GM12892 (cell line): ENCODE measurements around the gene ZNF488.

Source experiments
- DNase-seq: peaks from one replicate; pipeline ENCODE4 v3.0.0; 2011; ENCODE audit not compliant: insufficient read length
- FAIRE-seq: peaks from 2 replicates; lab custom pipeline; 2011; peaks lifted over from hg19 to GRCh38; lab: Jason Lieb, UNC
- POLR2A ChIP-seq: IDR thresholded peaks from 2 replicates; pipeline ENCODE4 v1.6.1; 2011; ENCODE audit warnings: low read depth, low read length, control low read depth
- POLR2AphosphoS5 ChIP-seq: IDR thresholded peaks from 2 replicates; pipeline ENCODE4 v1.6.1; 2011; ENCODE audit warnings: low read depth, low read length, control low read depth
- TAF1 ChIP-seq: IDR thresholded peaks from 2 replicates; pipeline ENCODE4 v1.6.1; 2011; ENCODE audit warnings: low read depth, mild to moderate bottlenecking, control low read depth, low read length, borderline replicate concordance

The ZNF488 gene

GRCh38 chr10:47368431-47369180, 15.5 kb downstream of the ZNF488 start:
- DNase-seq (no peak), FAIRE-seq (no peak)
- no peak for TF ChIP-seq POLR2A
- no peak for TF ChIP-seq TAF1
- no peak for TF ChIP-seq POLR2AphosphoS5

GRCh38 chr10:47367646-47368045, 16.4 kb downstream of the ZNF488 start:
- DNase-seq (no peak), FAIRE-seq (no peak)
- TF ChIP-seq POLR2A (no peak), TAF1 (no peak), POLR2AphosphoS5 (no peak)

- no peak for FAIRE-seq
- TF ChIP-seq POLR2A = no peak
- no peak for TF ChIP-seq TAF1
- no peak for TF ChIP-seq POLR2AphosphoS5
- DNase-seq = no peak
Observed at GRCh38 chr10:47366731-47367460, 17.2 kb downstream of the ZNF488 start.

GRCh38 chr10:47366181-47366631, 17.9 kb downstream of the ZNF488 start:
- FAIRE-seq (no peak), DNase-seq (no peak)
- TF ChIP-seq POLR2A (no peak), TAF1 (no peak), POLR2AphosphoS5 (no peak)

- TF ChIP-seq POLR2A (no peak), TAF1 (no peak)
- DNase-seq (no peak), FAIRE-seq (no peak)
Observed at GRCh38 chr10:47365431-47366180, 18.5 kb downstream of the ZNF488 start.

- FAIRE-seq (no peak), DNase-seq (no peak)
- TF ChIP-seq POLR2A = no peak
- TF ChIP-seq TAF1 = no peak
- no peak for TF ChIP-seq POLR2AphosphoS5
Observed at GRCh38 chr10:47364911-47365310, 19.2 kb downstream of the ZNF488 start.

GRCh38 chr10:47364366-47364765, 19.7 kb downstream of the ZNF488 start:
- FAIRE-seq (no peak), DNase-seq (no peak)
- TF ChIP-seq TAF1 = no peak
- TF ChIP-seq POLR2A = no peak
- TF ChIP-seq POLR2AphosphoS5 = no peak

- no peak for FAIRE-seq
- TF ChIP-seq POLR2A = no peak
- TF ChIP-seq TAF1 = no peak
- no peak for TF ChIP-seq POLR2AphosphoS5
- no peak for DNase-seq
Observed at GRCh38 chr10:47363781-47364180, 20.3 kb downstream of the ZNF488 start.

- TF ChIP-seq POLR2AphosphoS5 (no peak), POLR2A (no peak), TAF1 (no peak)
- no peak for DNase-seq
- FAIRE-seq = no peak
Observed at GRCh38 chr10:47362199-47362598, 21.9 kb downstream of the ZNF488 start.

GRCh38 chr10:47361293-47361692, 22.8 kb downstream of the ZNF488 start:
- FAIRE-seq = no peak
- TF ChIP-seq POLR2AphosphoS5 (no peak), POLR2A (no peak), TAF1 (no peak)
- no peak for DNase-seq

GRCh38 chr10:47360419-47361040, 23.6 kb downstream of the ZNF488 start:
- no peak for FAIRE-seq

More at GRCh38 chr10:47360419-47361040, 23.6 kb downstream of the ZNF488 start:
- no peak for DNase-seq
- TF ChIP-seq POLR2AphosphoS5 (no peak), POLR2A (no peak)
